GM06990 (cell line): Measurements from ENCODE around the gene COL2A1.

Experiments used
- DNase-seq: peaks from one replicate; pipeline ENCODE4 v3.0.0-alpha.2; 2011; ENCODE audit not compliant: insufficient read length; ENCODE audit errors: extremely low read depth
- H3K27me3 ChIP-seq: replicated peaks from 2 replicates; pipeline ENCODE4 v1.6.0; 2011; ENCODE audit warnings: low read length; ENCODE audit not compliant: control insufficient read depth, insufficient read depth
- H3K36me3 ChIP-seq: 2 replicates; pipeline ENCODE4 v1.5.1; 2011; ENCODE audit warnings: low read length; ENCODE audit not compliant: control insufficient read depth, insufficient read depth
- H3K4me3 ChIP-seq: replicated peaks from 2 replicates; pipeline ENCODE4 v1.5.1; 2011; ENCODE audit warnings: low read depth, mild to moderate bottlenecking, control low read depth, low read length
- CTCF ChIP-seq: IDR thresholded peaks from 2 replicates; pipeline ENCODE4 v1.5.1; 2011; ENCODE audit warnings: low read length, control low read depth, mild to moderate bottlenecking, inconsistent platforms; ENCODE audit not compliant: insufficient read depth, poor library complexity, severe bottlenecking

Gene COL2A1

GRCh38 chr12:48039151-48039550 is 34.9 kb upstream of the COL2A1 start:
- Histone ChIP-seq H3K4me3 (no peak overlapping the region), H3K27me3 (no peaks in the 10 kb centered on the region), H3K36me3 (peaks cover 2% of the 10 kb centered on the region; the same call in 1 of the 2 replicates)
- DNase-seq, result no peak
- no peak for TF ChIP-seq CTCF

GRCh38 chr12:48038085-48038484 is 33.8 kb upstream of the COL2A1 start:
- no peak for DNase-seq
- no peak for TF ChIP-seq CTCF
- Histone ChIP-seq H3K36me3 (peaks cover 2% of the 10 kb centered on the region; the same call in 1 of the 2 replicates), H3K4me3 (no peak overlapping the region), H3K27me3 (no peaks in the 10 kb centered on the region)

GRCh38 chr12:48037267-48037915 is 33.1 kb upstream of the COL2A1 start:
- Histone ChIP-seq H3K4me3 (no peak overlapping the region), H3K27me3 (no peaks in the 10 kb centered on the region), H3K36me3 (no peaks in the 10 kb centered on the region)
- DNase-seq, result no peak
- TF ChIP-seq CTCF, result no peak

GRCh38 chr12:48036818-48037217 is 32.5 kb upstream of the COL2A1 start:
- DNase-seq, result no peak
- H3K36me3 ChIP-seq, result no peaks in the 10 kb centered on the region
- TF ChIP-seq CTCF, result no peak
- no peak overlapping the region for H3K4me3 ChIP-seq
- no peaks in the 10 kb centered on the region for H3K27me3 ChIP-seq

DNA sequence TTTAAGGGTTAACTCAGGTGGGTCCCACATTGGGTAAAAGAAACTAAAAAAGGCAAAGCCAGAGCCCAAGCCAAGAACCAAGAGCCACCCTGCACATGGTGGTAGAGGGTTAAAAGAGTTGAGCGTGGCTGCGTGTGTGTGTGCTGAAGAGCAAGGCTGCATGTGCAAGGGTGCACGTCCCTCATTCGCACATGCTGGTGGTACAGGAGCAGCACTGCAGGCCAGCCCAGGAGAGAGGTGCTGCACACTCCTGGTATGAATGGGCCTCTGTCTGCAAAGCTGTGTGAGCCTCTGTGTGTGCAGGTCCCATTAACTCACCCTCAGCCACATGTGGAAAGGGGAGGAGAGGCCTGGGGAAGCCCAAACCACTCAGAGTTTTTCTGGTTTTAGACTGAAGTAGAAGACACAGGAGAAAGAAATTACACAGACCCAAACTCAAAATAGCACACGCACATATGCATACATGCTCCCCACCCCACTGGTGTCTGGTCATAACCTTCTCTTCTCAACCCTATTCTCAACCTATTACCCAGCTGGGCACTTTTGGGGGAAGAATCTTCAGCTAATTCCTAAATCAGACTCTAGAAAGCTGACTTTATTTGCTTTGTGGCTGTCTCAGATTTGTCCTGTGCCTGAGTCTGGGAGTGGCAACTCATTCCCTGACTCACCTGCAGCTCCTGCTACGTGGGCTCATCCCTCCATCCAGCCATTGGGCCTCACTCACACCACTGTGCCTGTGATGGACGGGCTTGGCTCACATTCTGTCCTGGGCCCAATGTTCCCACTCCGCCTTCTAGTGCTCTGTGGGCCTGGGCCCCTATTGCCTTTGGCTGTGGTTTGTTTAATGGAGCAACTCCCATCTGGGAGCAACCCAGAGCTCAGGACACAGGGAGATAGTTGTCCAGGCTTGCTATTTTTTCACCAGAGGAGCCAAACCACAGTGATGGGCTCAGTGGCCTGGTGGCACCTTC is 30.8 kb upstream of the COL2A1 start:
- Histone ChIP-seq H3K27me3 (no peaks in the 10 kb centered on the region), H3K4me3 (no peak overlapping the region), H3K36me3 (no peaks in the 10 kb centered on the region)
- DNase-seq, result peak; percentile 5
- no peak for TF ChIP-seq CTCF
